HG02623 (cell line): ENCODE data around the gene GRPEL2.
A peak's percentile ranks its signal among the peaks of the same experiment; 100 is the strongest.
"Not testable (repeated sequence)": the region's sequence is repeated elsewhere in the genome, so short reads cannot be mapped to it uniquely, and the experiment has no call there.

Experiments
- ATAC-seq: cut with Tn5 transposase; IDR thresholded peaks from one replicate; pipeline ENCODE4 v1.9.1; 2021; ENCODE audit warnings: moderate library complexity; ENCODE audit not compliant: unreplicated experiment

Gene GRPEL2

DNA sequence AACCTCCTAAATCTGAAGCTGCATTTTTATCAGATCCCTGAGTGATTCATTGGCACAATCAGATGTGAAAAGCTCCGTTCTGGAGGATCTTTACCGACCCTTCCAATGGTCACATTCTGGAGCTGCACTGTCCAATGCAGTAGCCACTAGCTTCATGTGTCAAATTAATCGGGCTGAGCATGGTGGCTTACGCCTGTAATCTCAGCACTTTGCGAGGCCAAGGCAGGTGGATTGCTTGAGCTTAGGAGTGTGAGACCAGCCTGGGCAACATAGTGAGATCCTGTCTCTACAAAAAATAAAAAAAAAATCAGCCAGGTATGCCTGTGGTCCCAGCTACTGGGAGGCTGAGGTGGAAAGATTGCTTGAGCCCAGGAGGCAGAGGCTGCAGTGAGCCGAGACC, 30.1 kb downstream of the GRPEL2 start:
- no peak for ATAC-seq

DNA sequence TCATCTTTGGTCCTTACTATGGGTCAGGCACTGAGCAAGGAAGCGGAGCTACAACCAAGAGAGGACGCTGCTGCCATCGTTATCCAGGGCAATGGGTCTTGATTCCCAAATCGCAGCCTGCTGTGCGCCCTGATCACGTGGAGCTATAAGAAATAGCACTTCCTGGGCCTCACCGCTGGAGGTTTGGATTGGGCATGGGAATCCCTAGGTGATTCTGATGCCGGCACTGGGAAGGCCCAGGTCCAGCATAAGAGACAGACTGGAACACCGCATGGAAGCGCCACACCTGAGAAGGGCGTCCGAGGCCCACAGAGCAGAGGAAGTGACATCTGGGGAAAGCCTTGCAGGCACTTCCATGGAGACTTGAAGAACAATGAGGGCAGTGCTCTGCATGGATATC, 30.8 kb downstream of the GRPEL2 start:
- ATAC-seq: no peak

DNA sequence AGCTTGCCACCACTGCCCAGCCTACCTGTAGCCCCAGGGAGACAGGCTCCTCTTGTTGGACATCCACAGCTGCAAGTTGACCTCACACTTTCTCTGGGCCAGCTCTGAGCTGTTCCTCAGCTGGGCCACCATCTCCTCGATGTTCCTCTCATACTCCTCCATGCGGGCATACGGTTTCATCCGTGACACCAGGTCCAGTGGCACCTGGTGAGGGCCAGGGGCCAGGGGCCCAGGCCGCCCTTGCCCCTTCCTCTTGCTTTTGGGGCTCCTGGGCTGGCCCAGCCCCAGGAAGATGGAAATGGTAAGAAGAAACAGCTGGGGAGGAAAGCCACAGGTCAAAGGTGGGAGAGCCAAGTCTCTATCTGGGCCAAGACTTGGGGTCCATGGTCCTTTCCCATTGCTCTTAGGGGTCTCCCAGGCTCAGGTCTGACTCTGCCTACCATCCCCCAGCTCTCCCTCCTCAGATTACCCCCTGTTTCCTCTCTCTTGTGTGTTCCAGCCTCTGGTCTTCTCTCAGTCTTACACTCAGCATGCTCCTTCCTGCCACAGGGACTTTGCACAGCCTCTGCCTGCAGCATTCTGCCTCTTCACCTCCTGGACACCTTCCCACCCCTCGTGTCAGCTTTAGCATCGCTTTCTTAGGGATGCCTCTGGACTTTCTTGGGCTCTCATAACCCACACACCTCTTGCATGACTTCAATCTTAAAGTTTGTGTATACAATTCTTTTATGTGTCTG, 31.6 kb downstream of the GRPEL2 start:
- no peak for ATAC-seq

DNA sequence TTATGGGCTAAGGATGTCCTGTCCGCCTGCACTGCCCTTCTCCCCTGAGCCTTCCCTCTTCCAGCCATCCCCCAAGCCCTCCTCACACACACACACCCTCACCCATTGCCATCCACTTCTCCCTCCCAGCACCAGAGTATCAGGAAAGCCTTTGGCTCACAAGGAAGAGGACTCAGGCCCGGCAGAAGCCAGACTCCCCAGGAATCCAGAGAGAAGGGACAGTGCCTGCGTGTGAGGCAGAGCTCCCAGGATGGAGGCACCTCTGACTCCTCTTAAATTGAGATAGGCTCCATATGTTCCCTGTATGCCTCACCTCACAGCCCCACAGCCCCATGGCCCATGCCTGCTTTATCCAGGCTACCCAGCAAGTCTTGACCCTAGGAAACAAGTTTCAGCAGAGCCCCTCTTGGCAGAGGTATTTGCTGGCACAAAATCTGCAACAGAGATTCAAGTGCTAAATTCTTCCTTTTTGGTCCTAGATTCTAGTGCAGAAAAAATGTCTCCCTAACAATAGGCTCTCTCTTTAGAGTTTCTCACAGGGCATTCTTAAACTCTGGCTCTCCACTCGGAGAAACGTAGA, 33.0 kb downstream of the GRPEL2 start:
- ATAC-seq: no peak

DNA sequence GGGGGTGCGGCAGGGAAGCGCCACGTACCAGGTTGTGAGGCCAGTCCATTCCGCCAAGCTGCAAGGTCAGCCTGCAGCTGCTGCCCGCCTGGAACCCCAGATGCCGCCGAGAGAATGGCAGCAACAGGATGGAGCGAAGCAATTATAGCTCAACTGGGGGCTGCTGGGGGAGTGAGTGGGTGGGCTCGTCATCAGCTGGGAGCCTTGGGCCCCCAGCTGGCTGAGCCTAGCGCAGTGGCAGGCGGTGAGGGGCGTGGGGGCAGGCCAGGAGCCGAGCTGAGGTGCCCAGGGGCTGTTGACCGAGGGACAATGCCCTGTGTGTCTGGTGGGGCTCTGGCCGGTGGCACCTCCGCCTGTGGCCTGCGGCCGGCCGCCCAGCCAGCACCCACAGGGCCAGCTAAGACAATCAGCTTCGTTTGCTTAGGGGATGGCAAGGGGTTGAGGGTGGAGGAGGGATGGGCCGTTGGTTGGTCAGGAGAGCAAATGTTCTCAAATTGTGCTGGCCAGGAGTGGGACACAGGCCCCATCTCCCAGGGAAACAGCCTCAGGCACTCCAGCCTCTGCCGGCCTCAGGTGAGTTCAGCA, 34.0 kb downstream of the GRPEL2 start, which contains the start of gene IL17B:
IL17B (minus strand) TSS at position 116 of the 585 bp plus-strand sequence; CDS start at position 49, 67 bp downstream.
- no peak for ATAC-seq

DNA sequence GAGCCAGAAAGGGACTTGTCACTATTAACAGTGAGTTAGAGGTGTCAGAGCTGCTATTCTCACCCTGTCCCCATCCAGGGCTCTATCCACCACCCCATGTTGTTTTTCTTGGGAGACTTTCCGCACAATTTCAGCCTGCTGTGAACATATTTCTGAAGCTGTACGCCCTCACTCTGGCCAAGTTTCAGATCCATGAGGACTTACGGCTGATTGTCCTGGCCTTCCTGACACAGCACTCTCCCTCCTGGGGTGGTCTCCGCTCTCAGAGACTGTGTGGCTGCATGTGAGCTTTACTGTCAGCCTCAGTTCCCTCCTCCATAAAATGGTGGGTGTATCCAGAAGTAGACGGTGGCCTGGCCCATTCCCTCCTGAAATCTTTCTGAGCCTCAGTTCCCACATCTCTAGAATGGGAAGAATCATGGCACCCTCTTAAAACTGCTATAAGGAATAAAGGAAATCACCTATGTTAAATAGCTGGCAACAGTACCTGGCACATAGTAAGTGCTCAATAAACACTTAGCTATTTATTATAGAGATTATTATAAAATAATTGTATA, 34.6 kb downstream of the GRPEL2 start:
- ATAC-seq: no peak

DNA sequence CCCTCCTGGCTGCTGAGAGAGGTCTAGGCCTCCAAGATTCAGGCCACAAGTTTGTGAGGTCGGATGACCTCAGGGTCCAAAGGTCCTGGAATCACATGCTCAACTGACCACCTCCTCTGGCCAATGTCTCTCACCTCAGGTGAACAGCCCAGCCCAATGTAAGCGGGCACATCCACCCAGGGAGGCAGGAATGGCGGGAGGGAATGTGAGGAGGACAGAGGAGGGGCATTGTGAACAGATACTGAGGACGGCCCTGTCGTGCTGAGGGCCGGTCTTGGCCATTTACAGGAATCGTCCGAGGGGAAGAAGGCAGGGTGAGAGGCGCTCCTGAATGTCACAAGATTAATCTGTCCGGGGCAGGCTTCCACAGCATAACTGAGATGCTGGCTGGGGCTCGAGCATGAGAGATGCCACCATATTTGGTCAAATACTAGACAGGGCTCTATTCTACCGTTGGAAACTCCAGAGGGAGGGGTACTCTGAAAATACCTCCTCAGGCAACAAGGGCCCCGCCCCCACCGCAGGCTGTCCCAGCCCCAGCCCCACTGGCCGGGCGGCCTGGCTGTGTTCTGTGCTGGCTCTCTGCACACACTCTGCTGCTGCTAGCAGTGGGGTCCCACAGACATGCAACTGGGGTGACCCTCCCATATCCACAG, 35.3 kb downstream of the GRPEL2 start:
- no peak for ATAC-seq

DNA sequence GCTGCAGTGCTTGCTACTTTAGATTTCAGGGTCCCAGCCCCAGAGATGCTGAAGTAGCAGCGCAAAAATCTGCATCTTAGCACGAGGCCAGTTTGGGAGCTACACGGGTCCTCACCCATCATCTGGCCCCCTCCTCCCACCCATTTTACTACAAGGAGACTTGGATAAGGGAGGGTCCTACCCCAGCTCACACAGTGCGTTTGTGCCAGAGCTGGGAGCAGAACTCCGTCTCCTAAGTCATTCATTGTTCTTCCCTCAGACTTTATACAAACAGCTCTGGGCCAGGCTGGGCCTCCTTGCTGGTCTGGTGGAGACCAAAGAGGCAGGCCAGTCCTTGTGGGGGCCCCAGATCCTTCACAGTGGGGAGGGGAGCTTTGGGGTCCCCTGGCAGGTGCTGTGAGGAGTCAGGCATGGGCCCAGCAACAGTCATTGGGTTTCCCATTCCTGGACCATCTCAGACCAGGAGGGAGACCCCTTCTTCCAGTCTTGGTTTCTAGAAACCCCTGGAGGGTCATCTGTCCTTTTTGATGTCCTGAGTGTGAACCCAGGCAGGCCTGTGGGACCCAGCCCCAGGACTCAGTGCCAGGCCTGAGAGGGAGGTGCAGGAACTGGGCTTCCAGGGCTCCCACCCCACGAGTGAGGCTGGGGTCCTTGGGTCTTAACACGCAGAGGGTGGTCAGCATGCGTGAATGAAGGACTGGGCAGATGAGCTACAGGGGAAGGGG, 36.1 kb downstream of the GRPEL2 start:
- ATAC-seq: no peak

DNA sequence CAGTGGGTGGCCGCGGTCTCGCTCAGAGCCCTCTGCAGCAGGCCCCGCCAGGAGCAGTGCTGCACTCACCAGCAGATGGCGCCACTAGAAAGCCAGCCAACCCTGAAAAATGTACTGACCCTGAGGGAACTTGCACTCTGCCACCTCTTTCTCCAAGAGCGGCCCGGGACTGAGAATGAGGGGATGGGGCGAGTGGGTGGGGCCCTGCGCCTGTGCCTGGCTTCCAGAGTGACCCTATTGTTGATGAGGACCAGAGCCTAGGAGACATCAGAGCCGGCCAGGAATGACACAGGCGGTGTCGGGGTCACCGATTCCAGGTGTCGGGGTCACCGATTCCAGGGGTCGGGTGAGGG, 36.7 kb downstream of the GRPEL2 start:
- ATAC-seq: peak; percentile 67

DNA sequence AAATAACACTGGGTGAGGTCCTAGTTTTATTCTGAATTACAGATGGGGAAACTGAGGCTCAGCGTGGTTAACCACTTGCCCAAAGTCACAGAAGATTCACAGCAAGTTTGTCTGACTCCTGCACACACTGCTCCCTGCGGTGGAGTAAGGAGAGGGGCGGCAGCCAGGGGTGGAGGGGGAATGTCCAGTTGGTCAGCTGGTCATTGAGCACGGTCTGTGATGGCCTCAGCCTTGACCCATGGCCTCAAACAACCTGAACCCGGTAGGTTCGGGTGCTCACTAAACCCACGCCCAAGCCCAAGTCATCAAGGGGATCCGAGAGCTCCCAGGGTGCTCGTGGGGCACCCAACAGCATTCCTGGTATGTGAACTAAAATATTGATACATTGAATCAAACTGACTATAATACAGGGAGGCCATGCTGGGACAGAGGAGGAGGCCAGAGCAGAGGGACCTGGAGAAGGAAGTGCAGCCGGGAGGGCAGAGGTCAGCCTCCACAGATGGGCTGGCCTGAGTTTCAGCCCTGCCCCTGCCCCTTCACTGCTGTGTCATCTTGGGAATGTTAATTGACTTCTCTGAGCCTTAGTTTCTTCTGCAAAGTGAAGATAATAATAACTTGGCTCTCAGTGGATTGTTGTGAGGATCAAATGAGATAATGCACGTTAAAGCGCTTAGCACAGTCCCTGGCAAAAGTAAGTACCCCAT, 37.4 kb downstream of the GRPEL2 start:
- no peak for ATAC-seq

DNA sequence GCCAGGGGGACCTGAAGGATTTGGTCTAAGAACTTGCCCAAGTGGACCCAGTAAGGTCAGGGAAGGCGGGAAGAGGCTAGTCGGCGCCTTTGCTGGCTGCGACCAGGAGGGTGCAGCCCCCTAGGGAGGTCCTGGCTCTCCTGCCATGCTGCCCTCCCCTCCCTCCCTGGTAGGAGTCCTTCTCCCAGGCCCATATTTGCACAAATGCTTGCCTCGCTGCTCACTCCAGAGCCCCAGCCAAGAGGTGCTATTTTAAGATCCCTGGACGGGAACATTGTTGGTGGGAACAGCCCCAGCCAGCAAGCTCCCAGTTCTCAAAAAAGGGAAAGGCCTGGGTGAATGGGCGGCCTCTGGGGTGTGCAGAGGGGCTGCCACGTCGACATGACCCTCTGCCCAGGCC, 38.1 kb downstream of the GRPEL2 start:
- ATAC-seq: no peak

DNA sequence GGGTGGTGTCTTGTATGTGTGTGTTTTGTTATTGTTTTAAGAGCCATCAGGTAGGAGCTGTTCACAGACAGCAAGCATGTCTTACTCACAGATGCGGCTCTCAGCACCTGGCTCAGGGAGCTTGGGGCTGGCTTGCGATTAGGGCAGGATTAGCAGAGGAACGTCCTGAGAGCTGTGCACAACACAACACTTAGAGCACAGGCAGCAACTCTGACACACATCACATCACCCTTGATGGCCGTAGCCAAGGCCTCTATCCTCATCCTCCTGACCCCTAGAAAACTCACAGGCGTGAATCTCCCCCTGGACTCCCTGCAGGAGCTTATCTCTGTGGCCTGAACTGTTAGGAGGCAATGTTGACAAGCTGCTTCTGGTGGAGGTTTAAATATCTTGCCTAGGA, 40.9 kb downstream of the GRPEL2 start:
- no peak for ATAC-seq

DNA sequence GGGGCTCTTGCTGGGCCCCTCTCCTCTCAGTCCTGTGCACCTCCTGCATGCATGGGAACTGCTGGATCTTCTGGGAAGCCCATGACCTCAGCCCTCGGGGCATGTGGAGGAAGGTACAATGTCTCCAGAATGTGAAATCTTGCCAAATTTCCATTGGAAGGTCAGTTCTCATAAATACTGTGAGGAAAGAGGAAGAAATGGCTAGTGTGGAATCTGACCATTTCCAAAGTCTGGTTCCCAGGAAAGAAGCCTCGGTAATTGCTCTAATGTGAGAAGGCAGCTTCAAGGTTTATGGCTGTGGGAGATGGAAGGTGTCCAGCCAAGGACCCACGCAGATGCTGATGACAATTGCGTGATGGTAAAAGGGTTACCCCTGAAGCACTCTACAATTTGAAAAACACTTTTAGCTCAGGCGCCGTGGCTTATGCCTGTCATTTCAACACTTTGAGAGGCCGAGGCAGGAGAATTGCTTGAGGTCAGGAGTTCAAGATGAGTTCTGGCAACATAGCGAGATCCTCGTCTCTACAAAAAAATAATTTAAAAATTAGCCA, 41.9 kb downstream of the GRPEL2 start:
- ATAC-seq: no peak

DNA sequence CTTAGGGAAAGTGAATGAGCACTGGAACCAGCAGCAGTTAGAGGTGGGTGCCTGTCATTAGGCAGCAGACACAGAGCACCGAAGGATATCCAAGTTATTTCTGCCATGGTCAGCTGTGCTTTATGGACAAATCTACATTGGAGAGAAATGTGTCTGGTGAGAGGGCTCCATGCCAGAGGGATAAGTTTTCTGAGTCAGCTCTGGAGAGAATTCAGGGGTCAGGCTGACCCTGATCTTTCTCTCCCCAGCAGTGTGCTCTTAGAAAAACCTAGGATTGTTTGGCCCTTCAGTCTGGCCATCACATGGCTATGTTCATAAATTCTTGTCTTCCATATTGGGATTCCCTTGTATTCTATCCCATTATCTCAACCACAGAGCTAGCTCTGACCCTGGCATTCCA, 42.7 kb downstream of the GRPEL2 start:
- ATAC-seq: no peak

DNA sequence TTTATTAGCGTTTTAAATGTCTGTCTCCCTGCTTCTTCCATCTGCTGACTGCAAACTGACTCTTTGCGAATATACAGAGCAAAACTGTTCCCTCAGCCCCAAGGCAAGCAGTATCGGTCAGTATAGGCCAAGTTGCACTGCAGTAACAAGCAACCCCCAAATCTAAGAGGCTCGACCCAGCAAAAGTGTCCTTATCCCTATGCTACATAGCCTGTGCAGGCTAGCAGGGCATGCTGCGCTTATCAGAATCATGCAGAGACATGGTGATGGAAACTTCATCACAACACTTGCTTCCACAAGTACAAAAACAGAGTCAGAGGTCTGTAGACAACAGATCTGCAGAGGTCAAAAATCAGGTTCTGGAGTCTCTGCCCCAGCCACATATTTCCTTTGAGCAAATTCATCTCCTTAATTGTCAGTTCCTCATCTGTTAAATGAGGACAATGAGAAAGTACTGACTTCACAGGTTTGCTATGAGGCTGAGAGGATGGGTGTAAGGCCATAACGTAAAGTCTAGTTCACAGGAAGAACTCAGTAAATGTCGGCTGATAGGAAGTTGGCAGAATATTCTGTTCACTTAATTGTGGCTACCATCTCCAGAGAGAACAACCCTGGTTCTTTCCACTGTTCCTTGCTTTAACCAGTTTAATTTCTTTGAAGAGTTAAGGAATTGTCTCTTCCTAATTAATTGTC, 43.3 kb downstream of the GRPEL2 start:
- no peak for ATAC-seq

DNA sequence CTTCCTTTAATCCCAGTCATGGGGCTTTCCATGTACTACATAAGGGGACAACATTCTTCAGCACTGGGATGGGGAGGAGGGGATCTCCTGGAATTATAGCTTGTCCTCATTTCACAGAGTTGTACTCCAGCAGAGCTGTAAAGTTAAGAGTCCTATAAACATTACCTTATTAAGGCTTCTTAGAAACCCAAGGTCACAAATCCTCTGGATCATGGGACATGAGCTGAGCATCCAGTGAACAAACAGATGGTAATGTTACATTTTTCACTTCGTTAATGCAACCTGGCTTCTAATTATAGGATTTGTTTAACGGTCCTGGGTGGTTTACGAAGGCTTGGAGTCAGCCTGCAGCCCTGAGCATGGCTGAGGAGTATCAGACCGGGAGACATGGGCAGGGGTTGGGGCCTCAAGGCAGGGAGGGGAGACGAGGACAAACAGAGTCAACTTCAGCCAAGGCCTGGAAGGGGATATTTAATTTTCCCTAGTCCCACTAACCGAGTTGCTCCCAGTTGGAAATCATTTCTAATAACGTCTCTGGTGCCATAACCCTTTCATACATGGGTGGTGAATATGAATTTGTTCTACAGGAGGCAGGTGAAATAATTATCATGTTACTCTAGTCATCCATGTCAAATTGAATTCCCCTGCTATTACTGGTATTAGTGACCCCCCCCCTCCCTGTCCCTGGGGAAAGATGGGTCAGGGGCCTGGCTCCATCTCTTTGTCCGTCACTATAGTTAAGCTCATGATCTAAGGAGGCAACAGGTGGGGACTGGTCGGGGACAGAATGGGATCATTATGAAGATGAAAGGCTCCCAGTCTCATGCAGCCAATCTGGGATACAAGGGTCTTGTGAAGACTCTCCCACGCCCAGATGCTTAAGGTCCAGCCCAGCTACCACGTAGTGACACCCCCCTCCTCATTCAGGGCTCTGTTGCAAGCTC, 44.5 kb downstream of the GRPEL2 start:
- ATAC-seq: no peak

DNA sequence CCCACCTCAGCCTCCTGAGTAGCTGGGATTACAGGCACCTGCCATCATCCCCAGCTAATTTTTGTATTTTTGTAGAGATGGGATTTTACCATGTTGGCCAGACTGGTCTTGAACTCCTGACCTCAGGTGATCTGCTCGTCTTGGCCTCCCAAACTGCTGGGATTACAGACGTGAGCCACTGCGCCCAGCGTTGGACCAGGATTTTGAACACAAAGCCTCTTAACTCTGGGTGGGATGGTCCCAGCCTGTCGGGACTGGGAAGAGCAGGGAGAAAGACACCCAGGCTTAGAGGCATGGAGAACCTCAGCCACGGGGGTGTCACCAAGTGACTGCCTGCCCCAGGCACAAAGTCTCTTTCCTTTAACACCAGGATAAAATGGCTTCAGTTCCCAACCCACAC, 45.8 kb downstream of the GRPEL2 start:
- not testable (repeated sequence) for ATAC-seq

DNA sequence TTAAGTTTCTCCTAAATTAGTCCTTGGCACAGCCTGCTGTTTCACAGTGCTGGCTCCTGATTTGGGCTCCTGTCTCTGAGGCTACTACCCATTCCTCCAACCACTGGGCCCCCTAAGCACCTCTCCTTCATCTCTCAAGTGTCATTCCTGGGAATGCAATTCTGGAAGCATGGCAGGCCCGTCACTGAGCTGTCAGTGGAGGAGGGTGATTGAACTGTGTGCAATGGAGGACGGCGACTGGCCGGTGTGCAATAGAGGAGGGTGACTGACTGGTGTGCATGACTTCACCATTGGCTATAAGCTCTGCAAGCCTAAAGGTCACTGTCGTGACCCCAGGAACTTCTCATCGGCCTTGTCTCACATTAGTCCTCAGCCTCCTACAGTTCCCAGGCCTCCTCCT, 46.2 kb downstream of the GRPEL2 start:
- no peak for ATAC-seq
